Measurements from ENCODE around the gene UNKL.

Gene UNKL

DNA sequence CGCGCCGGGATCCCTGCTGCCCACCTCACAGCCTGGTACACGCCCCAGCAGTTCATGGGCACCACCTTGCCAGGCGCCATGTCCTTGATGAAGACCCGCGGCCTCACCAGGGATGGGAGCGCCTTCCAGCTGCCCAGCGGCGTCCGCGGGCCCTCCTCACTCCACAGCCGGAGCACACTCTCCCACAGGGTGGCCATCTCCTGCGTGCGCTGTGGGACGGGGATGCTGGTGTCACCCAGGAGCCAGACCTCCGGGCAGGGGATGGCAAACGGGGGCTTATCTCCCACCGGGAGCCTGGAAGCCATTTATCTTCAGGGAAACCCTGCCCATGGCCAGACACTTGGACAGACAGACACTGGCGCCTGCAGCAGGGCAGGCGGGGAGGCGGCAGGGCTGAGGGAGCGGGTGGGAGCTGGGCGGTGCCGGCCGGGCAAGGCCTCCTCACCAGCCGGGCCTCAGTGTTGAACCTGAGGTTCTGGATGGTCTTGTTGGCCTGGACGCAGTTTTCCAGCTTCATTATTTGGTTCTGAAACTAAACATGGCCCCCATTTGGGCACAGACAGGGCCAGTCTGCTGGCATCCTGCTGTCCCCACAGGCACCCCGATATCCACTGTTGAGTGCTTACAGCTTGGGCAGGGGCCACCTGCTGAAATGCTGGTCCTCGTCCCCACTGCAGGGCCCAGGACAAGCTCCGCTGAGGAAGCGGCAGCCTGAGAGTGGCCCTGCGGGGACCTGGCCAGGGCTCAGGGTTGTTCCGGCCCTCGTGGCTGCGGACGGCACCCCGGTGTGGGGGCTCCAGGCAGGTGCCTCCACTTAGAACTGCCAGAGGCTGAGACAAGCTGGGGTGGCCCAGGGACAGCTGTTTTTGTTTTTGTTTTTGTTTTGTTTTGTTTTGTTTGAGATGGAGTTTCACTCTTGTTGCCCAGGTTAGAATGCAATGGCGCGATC, 20.4 kb upstream of the UNKL start:
- H3K4me1 ChIP-seq: no peaks in the 10 kb centered on the region
- H3K27ac ChIP-seq: no peak overlapping the region
- H3K36me3 ChIP-seq (ENCODE audit: control insufficient read depth, insufficient read depth, low read length): no peaks in the 10 kb centered on the region
- no peak overlapping the region for H3K4me3 ChIP-seq (ENCODE audit: low read depth, low read length)
- H3K79me2 ChIP-seq: no peaks in the 10 kb centered on the region
- no peaks in the 10 kb centered on the region for H3K9me3 ChIP-seq (ENCODE audit: control insufficient read depth, low read length)
- TF ChIP-seq CTCF (IDR thresholded peaks at IDR 0.05): no peak
- H3K27me3 ChIP-seq (ENCODE audit: control insufficient read depth, insufficient read depth, low read length): no peaks in the 10 kb centered on the region
- no peak overlapping the region for H3K9ac ChIP-seq
- no peak overlapping the region for H2AFZ ChIP-seq
- H3K4me2 ChIP-seq (ENCODE audit: low read length): no peak overlapping the region

DNA sequence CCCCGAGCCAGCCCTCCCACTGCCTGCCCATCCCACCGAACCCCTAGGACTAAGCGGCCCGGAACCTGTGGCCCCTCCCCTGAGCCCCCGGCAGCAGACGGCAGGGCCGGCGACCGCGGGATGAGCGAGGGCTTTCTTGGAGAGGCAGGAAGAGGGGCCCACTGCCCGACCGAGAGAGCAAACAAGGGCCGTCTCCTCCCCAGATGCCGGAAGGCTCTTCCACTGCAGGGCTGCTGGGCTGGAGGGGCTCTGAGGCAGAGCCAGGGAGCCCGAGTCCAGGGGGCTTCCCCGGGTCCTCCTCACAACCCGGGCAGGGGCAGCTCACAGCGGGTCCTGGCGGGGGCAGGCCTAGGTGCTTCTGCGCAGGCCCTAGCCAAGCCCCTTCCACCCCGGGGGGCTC, 19.3 kb upstream of the UNKL start:
- H3K36me3 ChIP-seq (ENCODE audit: control insufficient read depth, insufficient read depth, low read length): no peaks in the 10 kb centered on the region
- no peaks in the 10 kb centered on the region for H3K79me2 ChIP-seq
- no peaks in the 10 kb centered on the region for H3K9me3 ChIP-seq (ENCODE audit: control insufficient read depth, low read length)
- H3K4me3 ChIP-seq (ENCODE audit: low read depth, low read length): no peak overlapping the region
- H3K4me1 ChIP-seq: no peaks in the 10 kb centered on the region
- H2AFZ ChIP-seq: no peak overlapping the region
- no peak overlapping the region for H3K27ac ChIP-seq
- no peak for TF ChIP-seq CTCF (IDR thresholded peaks at IDR 0.05)
- no peaks in the 10 kb centered on the region for H3K27me3 ChIP-seq (ENCODE audit: control insufficient read depth, insufficient read depth, low read length)
- no peak overlapping the region for H3K9ac ChIP-seq
- no peak overlapping the region for H3K4me2 ChIP-seq (ENCODE audit: low read length)

DNA sequence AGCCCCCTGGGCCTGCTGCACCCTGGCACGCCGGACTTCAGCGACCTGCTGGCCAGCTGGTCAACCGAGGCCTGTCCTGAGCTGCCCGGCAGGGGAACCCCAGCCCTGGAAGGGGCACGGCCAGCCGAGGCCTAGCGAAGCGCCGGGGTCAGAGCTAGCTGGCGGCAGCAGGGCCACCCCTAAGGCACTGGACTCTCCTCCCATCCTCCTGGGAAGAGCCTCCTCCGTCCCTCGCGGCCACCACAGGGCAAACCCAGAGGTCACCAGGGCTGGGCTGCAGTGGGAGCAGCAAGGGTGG, 18.7 kb upstream of the UNKL start:
- TF ChIP-seq CTCF (IDR thresholded peaks at IDR 0.05): no peak
- Histone ChIP-seq H3K36me3 (ENCODE audit: control insufficient read depth, insufficient read depth, low read length) (no peaks in the 10 kb centered on the region), H3K27me3 (ENCODE audit: control insufficient read depth, insufficient read depth, low read length) (no peaks in the 10 kb centered on the region), H3K4me2 (ENCODE audit: low read length) (no peak overlapping the region), H3K79me2 (no peaks in the 10 kb centered on the region), H3K27ac (no peak overlapping the region), H3K4me1 (no peaks in the 10 kb centered on the region), H3K9me3 (ENCODE audit: control insufficient read depth, low read length) (no peaks in the 10 kb centered on the region), H3K9ac (no peak overlapping the region), H2AFZ (no peak overlapping the region), H3K4me3 (ENCODE audit: low read depth, low read length) (no peak overlapping the region)

DNA sequence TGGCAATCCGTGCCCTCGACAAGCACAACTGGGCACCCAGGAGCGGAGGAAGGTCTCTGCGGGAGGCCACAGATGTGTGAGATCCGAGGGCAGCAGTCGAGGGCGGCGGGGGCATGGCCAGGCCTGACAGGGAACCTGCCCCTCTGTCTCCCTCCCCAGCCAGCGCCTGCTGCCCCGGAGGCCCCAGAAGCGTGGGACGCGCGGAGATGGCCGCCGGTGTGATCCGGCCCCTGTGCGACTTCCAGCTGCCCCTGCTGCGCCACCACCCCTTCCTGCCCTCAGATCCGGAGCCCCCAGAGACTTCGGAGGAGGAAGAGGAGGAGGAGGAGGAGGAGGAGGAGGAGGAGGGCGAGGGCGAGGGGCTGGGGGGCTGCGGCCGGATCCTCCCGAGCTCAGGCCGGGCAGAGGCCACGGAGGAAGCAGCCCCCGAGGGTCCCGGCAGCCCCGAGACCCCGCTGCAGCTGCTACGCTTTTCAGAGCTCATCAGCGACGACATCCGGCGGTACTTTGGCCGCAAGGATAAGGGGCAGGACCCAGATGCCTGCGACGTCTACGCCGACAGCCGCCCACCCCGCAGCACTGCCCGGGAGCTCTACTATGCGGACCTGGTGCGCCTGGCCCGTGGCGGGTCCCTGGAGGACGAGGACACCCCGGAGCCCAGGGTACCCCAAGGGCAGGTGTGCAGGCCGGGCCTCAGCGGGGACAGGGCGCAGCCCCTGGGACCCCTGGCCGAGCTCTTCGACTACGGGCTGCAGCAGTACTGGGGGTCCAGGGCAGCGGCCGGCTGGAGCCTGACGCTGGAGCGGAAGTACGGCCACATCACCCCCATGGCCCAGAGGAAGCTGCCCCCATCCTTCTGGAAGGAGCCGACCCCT, 18.1 kb upstream of the UNKL start:
- H3K27ac ChIP-seq: no peak overlapping the region
- no peaks in the 10 kb centered on the region for H3K4me1 ChIP-seq
- no peak overlapping the region for H3K4me2 ChIP-seq (ENCODE audit: low read length)
- no peak overlapping the region for H3K9ac ChIP-seq
- no peak for TF ChIP-seq CTCF (IDR thresholded peaks at IDR 0.05)
- no peaks in the 10 kb centered on the region for H3K27me3 ChIP-seq (ENCODE audit: control insufficient read depth, insufficient read depth, low read length)
- no peak overlapping the region for H2AFZ ChIP-seq
- H3K9me3 ChIP-seq (ENCODE audit: control insufficient read depth, low read length): no peaks in the 10 kb centered on the region
- H3K4me3 ChIP-seq (ENCODE audit: low read depth, low read length): no peak overlapping the region
- H3K79me2 ChIP-seq: no peaks in the 10 kb centered on the region
- H3K36me3 ChIP-seq (ENCODE audit: control insufficient read depth, insufficient read depth, low read length): no peaks in the 10 kb centered on the region

Measured in parathyroid adenoma (tissue), 2 donors.